ENCODE data around the gene PAN3.

PAN3 gene

DNA sequence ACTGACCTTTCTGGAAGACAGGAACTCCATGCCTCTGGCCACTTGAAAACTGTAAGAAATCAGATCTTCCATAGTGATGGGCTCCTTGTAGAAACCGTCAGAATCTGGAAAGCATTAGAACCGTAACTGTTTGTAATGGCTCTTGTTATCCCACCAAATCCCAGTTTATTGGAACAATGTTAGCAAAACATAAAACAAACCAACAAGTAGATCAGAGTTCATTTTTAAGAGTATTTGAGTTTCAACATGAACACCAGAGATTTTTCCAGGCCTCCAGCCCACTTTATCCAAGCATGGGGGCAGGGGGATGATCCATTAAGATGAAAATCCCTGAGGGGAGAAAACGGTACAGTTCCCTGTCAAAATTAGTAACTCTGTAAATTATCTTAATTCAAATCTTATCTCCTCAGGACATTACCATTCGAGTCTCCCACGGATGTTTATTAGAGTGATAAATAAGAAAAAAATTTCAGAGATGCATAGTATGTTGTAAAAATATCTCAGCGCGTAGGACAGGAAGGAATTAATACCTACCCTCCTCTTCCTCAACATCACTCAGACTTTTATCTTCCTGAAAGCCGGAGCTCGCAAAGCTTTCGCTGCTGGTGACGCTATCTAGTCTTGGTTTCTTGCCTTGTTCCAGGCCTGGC lies 184.0 kb downstream of the PAN3 start:
- no peak overlapping the region for H3K4me3 ChIP-seq (replicated peaks in 1 of 2; ENCODE audit: low read depth in 2 of 2, low read length in 2 of 2)

DNA sequence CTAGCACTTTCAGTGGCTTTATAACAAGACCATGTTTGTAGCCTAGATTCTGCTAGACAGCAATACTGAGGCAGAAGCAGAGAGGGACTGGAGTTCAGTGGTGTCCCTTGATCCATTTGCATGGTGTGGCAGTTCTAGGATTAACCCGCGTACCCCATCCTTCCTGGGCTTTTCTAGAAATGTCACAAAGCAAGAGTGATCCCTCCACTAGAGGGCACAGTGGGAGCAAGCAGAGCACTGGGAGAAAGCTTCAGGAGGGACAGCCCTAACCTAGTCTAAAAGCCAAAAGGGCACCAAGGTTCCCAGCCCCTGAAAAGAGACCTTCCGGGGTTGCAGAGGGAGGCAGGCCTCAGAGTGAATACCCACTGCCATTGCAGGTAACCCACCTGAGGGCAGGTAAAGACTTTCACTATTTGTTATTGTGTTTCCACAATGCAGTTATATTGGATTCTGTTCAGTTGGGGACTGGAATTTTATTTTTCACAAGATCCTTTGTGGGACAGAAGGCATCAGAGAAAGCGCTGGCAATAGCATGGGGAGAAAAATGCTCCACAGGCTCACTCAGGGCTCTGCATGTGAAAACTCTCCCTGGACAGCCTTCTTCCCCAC lies 185.9 kb downstream of the PAN3 start:
- peak; percentile 80 to 82 for DNase-seq (ENCODE audit: low read depth in 2 of 2)
- H3K4me3 ChIP-seq (replicated peaks in 1 of 2; ENCODE audit: low read depth in 2 of 2, low read length in 2 of 2): no peak overlapping the region

More for the DNA sequence above, 184.0 kb downstream of the PAN3 start:
- DNase-seq (ENCODE audit: low read depth in 2 of 2): no peak
- no peak for TF ChIP-seq CTCF (IDR thresholded peaks at IDR 0.05; ENCODE audit: low read depth, low read length)

DNA sequence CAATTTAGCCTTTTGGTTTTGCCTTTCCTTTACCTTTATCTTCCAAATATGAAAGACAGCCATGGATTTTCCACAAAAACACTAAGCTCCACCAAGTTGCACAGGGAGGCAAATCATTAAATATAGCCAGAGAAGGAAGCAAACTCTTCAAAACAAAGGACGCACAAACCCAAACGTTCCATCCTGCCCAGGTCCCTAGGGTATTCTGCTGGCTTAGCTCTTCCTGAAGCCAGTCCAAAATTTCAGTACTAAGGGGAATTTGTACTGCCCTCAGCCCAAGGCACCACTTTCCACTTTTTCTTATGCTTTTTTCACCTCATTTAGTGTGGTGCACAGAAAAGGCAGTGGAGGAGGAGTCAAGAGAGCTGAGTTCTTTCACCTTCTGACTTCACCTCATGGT lies 186.7 kb downstream of the PAN3 start:
- DNase-seq (ENCODE audit: low read depth in 2 of 2): peak; percentile 71 to 77
- no peak overlapping the region for H3K4me3 ChIP-seq (replicated peaks in 1 of 2; ENCODE audit: low read depth in 2 of 2, low read length in 2 of 2)
- no peak for TF ChIP-seq CTCF (IDR thresholded peaks at IDR 0.05; ENCODE audit: low read depth, low read length)

More for the DNA sequence above, 185.9 kb downstream of the PAN3 start:
- peak; percentile 89 for TF ChIP-seq CTCF (IDR thresholded peaks at IDR 0.05; ENCODE audit: low read depth, low read length)

GRCh38 chr13:28326056-28326455 lies 187.7 kb downstream of the PAN3 start:
- no peak overlapping the region for H3K4me3 ChIP-seq (replicated peaks in 1 of 2; ENCODE audit: low read depth in 2 of 2, low read length in 2 of 2)
- no peak for DNase-seq (ENCODE audit: low read depth in 2 of 2)
- TF ChIP-seq CTCF (IDR thresholded peaks at IDR 0.05; ENCODE audit: low read depth, low read length): no peak

- TF ChIP-seq CTCF (IDR thresholded peaks at IDR 0.05; ENCODE audit: low read depth, low read length): no peak
- no peak overlapping the region for H3K4me3 ChIP-seq (replicated peaks in 1 of 2; ENCODE audit: low read depth in 2 of 2, low read length in 2 of 2)
- DNase-seq (ENCODE audit: low read depth in 2 of 2): peak in 1 of 2 donors; percentile 60
Measured at GRCh38 chr13:28327373-28328270, 189.3 kb downstream of the PAN3 start.

- no peak for TF ChIP-seq CTCF (IDR thresholded peaks at IDR 0.05; ENCODE audit: low read depth, low read length)
Measured at GRCh38 chr13:28328271-28328607, 189.9 kb downstream of the PAN3 start.

More at GRCh38 chr13:28328271-28328607, 189.9 kb downstream of the PAN3 start:
- no peak for DNase-seq (ENCODE audit: low read depth in 2 of 2)
- no peak overlapping the region for H3K4me3 ChIP-seq (replicated peaks in 1 of 2; ENCODE audit: low read depth in 2 of 2, low read length in 2 of 2)

Measured in cardiac fibroblast (primary cell).